Neural cell (in vitro differentiated cells): ENCODE data around the gene NCOA5. TPM values are rescaled to one million over a fixed set of nuclear protein-coding genes. Genes with fewer than 3 reads are reported as not detected.

Source experiments
- H2AFZ ChIP-seq: fragments of 200-600, 300-800 bp; sonication (generic), shearing (Covaris generic); 2 replicates; pipeline ENCODE4 v1.6.0; 2014; ENCODE audit warnings: low read depth, mild to moderate bottlenecking, antibody characterized with exemption, low read length, moderate library complexity
- H3F3A ChIP-seq: fragments of 200-600 bp; shearing (Covaris generic); 2 replicates; pipeline ENCODE4 v1.6.1; 2016; ENCODE audit warnings: mild to moderate bottlenecking, moderate library complexity, mixed read lengths, antibody characterized with exemption, low read length; ENCODE audit not compliant: insufficient read depth, poor library complexity, severe bottlenecking
- H3K27ac ChIP-seq: fragments of 200-600, 300-800 bp; sonication (generic), shearing (Covaris generic); 2 replicates; pipeline ENCODE4 v1.5.1; 2014; ENCODE audit warnings: mild to moderate bottlenecking, low read length, moderate library complexity
- H3K27me3 ChIP-seq: fragments of 300-800, 200-600 bp; sonication (generic), shearing (Covaris generic); 2 replicates; pipeline ENCODE4 v1.6.0; 2014; ENCODE audit warnings: mild to moderate bottlenecking, low read depth, low read length, moderate library complexity; ENCODE audit not compliant: insufficient read depth
- H3K36me3 ChIP-seq: fragments of 300-800, 200-600 bp; sonication (generic), shearing (Covaris generic); 2 replicates; pipeline ENCODE4 v1.5.1; 2014; ENCODE audit warnings: mild to moderate bottlenecking, antibody characterized with exemption, low read length, moderate library complexity; ENCODE audit not compliant: insufficient read depth
- H3K4me2 ChIP-seq: fragments of 300-800, 200-600 bp; sonication (generic), shearing (Covaris generic); 2 replicates; pipeline ENCODE4 v1.6.0; 2014; ENCODE audit warnings: mild to moderate bottlenecking, low read length
- H3K4me3 ChIP-seq: fragments of 300-800, 200-600 bp; sonication (generic), shearing (Covaris generic); 2 replicates; pipeline ENCODE4 v1.5.1; 2014; ENCODE audit warnings: mild to moderate bottlenecking, low read length, moderate library complexity
- H3K79me2 ChIP-seq: fragments of 200-600 bp; shearing (Covaris generic); replicated peaks from 2 replicates; pipeline ENCODE4 v1.6.0; 2014; ENCODE audit warnings: mild to moderate bottlenecking, low read length, moderate library complexity; ENCODE audit not compliant: insufficient read depth
- H3K9ac ChIP-seq: fragments of 300-800, 200-600 bp; sonication (generic), shearing (Covaris generic); 2 replicates; pipeline ENCODE4 v1.6.1; 2016; ENCODE audit warnings: mild to moderate bottlenecking, low read length, mixed read lengths
- H3K9me2 ChIP-seq: fragments of 200-600 bp; shearing (Covaris generic); 2 replicates; pipeline ENCODE4 v1.6.1; 2016; ENCODE audit warnings: mild to moderate bottlenecking, low read length, mixed read lengths; ENCODE audit not compliant: insufficient read depth
- H3K9me3 ChIP-seq: fragments of 200-600, 300-800 bp; sonication (generic), shearing (Covaris generic); 2 replicates; pipeline ENCODE4 v1.6.1; 2016; ENCODE audit warnings: mild to moderate bottlenecking, mixed run types, low read length, moderate library complexity, mixed read lengths
- H4K20me1 ChIP-seq: fragments of 200-600 bp; shearing (Covaris generic); 2 replicates; pipeline ENCODE4 v1.6.1; 2016; ENCODE audit warnings: mild to moderate bottlenecking, mixed run types; ENCODE audit not compliant: insufficient read depth
- EP300 ChIP-seq: fragments of 450-650 bp; conservative IDR thresholded peaks from 2 replicates; pipeline ENCODE4 v1.6.1; 2014; ENCODE audit warnings: antibody characterized with exemption, mild to moderate bottlenecking, moderate library complexity; ENCODE audit not compliant: poor library complexity, severe bottlenecking
- EZH2 ChIP-seq: fragments of 200-600, 300-800 bp; shearing (Covaris generic), sonication (generic); IDR thresholded peaks from 2 replicates; pipeline ENCODE4 v1.6.1; 2014; ENCODE audit warnings: antibody characterized with exemption, low read length, borderline replicate concordance, mild to moderate bottlenecking; ENCODE audit not compliant: insufficient read depth, poor library complexity, severe bottlenecking
- MXI1 ChIP-seq: fragments of 450-650 bp; conservative IDR thresholded peaks from 2 replicates; pipeline ENCODE4 v1.6.1; 2014; ENCODE audit warnings: antibody characterized with exemption, mild to moderate bottlenecking; ENCODE audit not compliant: poor library complexity, severe bottlenecking
- POLR2AphosphoS5 ChIP-seq: IDR thresholded peaks from 2 replicates; pipeline ENCODE4 v1.6.1; 2012
- RAD21 ChIP-seq: fragments of 450-650 bp; conservative IDR thresholded peaks from 2 replicates; pipeline ENCODE4 v1.6.1; 2014; ENCODE audit warnings: antibody characterized with exemption, mild to moderate bottlenecking, moderate library complexity
- REST ChIP-seq: IDR thresholded peaks from 2 replicates; pipeline ENCODE4 v1.6.1; 2012; ENCODE audit warnings: borderline replicate concordance
- SMC3 ChIP-seq: fragments of 450-650 bp; conservative IDR thresholded peaks from 2 replicates; pipeline ENCODE4 v1.6.1; 2014; ENCODE audit warnings: antibody characterized with exemption, mild to moderate bottlenecking, moderate library complexity; ENCODE audit not compliant: poor library complexity
- TAF1 ChIP-seq: IDR thresholded peaks from 2 replicates; pipeline ENCODE4 v1.6.1; 2012; ENCODE audit warnings: low read depth
- polyA plus RNA-seq: library from polyadenylated mRNA; depleted of rRNA; stranded (reverse); fragments of >200 nt; gene quantifications from 2 replicates; pipeline ENCODE4 v1.2.3, GENCODE V29; 2014
- TF ChIP-seq, protein P1 (sequence below): fragments of 450-650 bp; IDR thresholded peaks from 2 replicates; pipeline ENCODE4 v1.5.1; 2014; ENCODE audit warnings: antibody characterized with exemption, mild to moderate bottlenecking, moderate library complexity; ENCODE audit not compliant: poor library complexity, severe bottlenecking

NCOA5 gene
- polyA plus RNA-seq, 1 donor from 2014 or later = 29.9 TPM

- peaks cover 11% of the 10 kb centered on the region for H3K27me3 ChIP-seq
Measured at GRCh38 chr20:46031014-46031569, 58.7 kb downstream of the NCOA5 start.

DNA sequence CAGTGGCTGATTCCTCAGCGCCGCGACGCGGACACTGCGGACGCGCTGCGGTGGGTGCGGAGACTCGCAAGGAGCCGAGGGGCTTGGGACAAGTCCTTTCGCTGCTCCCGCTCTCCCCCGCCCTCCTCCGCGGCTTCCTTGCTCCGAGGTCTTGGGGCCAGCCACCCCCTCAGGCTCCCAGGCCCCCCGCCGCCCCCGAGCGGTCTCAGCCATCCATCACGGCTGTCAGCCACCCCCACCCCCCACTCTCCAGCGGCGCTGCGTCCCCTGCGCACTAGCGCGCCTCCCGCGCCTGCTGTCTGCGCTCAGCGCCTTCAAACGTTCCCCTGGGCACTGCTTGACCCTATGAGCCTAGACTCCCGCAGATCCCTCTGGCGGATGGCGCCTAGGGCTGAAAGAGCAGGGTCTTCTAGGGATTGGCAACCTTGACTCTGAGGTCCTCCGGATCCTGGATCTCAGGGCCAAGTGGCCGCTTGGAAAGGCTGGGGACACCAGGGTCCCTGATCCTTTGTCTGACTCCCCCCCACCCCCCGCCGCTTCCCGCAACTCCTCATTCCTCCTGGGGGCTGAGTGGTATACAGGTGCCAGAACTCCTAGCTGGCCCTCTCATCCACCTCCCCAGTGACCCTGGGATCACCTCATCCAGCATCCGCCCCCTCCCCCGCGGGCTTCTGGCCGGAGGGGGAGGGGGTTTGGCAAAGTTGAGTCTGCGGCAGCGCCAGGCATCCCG is 59.3 kb downstream of the NCOA5 start:
- Histone ChIP-seq H3K9ac (peak overlapping the region; percentile 87), H3K27me3 (peaks cover 11% of the 10 kb centered on the region), H3K27ac (peak overlapping the region; percentile 92)

More at GRCh38 chr20:46031014-46031569, 58.7 kb downstream of the NCOA5 start:
- Histone ChIP-seq H3K4me3 (peak overlapping the region; percentile 86), H3F3A (no peaks in the 10 kb centered on the region), H3K27ac (peak overlapping the region; percentile 92), H3K36me3 (no peaks in the 10 kb centered on the region), H3K9ac (peak overlapping the region; percentile 87), H3K9me2 (no peaks in the 10 kb centered on the region), H3K79me2 (peaks cover 38% of the 10 kb centered on the region), H2AFZ (no peak overlapping the region), H4K20me1 (no peaks in the 10 kb centered on the region), H3K4me2 (peak overlapping the region; percentile 98), H3K9me3 (no peaks in the 10 kb centered on the region)
- TF ChIP-seq SMC3 (no peak), REST (no peak), EP300 (no peak), POLR2AphosphoS5 (no peak), MXI1 (no peak), EZH2 (no peak), TAF1 (no peak), RAD21 (no peak)
- TF ChIP-seq, protein P1, sequence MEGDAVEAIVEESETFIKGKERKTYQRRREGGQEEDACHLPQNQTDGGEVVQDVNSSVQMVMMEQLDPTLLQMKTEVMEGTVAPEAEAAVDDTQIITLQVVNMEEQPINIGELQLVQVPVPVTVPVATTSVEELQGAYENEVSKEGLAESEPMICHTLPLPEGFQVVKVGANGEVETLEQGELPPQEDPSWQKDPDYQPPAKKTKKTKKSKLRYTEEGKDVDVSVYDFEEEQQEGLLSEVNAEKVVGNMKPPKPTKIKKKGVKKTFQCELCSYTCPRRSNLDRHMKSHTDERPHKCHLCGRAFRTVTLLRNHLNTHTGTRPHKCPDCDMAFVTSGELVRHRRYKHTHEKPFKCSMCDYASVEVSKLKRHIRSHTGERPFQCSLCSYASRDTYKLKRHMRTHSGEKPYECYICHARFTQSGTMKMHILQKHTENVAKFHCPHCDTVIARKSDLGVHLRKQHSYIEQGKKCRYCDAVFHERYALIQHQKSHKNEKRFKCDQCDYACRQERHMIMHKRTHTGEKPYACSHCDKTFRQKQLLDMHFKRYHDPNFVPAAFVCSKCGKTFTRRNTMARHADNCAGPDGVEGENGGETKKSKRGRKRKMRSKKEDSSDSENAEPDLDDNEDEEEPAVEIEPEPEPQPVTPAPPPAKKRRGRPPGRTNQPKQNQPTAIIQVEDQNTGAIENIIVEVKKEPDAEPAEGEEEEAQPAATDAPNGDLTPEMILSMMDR = no peak

More for the DNA sequence above, 59.3 kb downstream of the NCOA5 start:
- Histone ChIP-seq H2AFZ (no peak overlapping the region), H3F3A (no peaks in the 10 kb centered on the region), H3K9me3 (no peaks in the 10 kb centered on the region), H3K36me3 (no peaks in the 10 kb centered on the region), H3K9me2 (no peaks in the 10 kb centered on the region), H3K4me3 (peak overlapping the region; percentile 86), H3K79me2 (peaks cover 44% of the 10 kb centered on the region), H4K20me1 (no peaks in the 10 kb centered on the region), H3K4me2 (peak overlapping the region; percentile 98)
- TF ChIP-seq RAD21 = no peak
- no peak for TF ChIP-seq SMC3
- peak; percentile 27 for TF ChIP-seq REST
- TF ChIP-seq TAF1 = no peak
